WTC11 (cell line): Measurements from ENCODE around the gene ZNF782. TPM values are rescaled to one million over a fixed set of nuclear protein-coding genes. Genes with fewer than 3 reads are reported as not detected.
"Not testable (repeated sequence)": the region's sequence is repeated elsewhere in the genome, so short reads cannot be mapped to it uniquely, and the experiment has no call there.

ENCODE experiments used
- ATAC-seq: fragments of 200-7000 bp; cut with Tn5 transposase; 2 replicates; pipeline ENCODE4 v1.10.0; 2021; ENCODE audit warnings: mild to moderate bottlenecking, moderate library complexity
- CTCF ChIA-PET: fragments of 300-600 bp; sonication (Branson Sonifier 250); formaldehyde crosslinking; loops from one replicate; lab custom pipeline; 2021; ENCODE audit warnings: antibody characterized with exemption; lab: Charles Lee
- POLR2A ChIA-PET: fragments of 350-600 bp; sonication (Branson Sonifier 250); formaldehyde crosslinking; loops from one replicate; lab custom pipeline; 2021; ENCODE audit warnings: antibody characterized with exemption; lab: Charles Lee
- DNase-seq: peaks from one replicate; pipeline ENCODE4 v3.0.0; 2021; ENCODE audit warnings: low spot score
- H3K27ac Mint-ChIP-seq: 2 replicates; pipeline ENCODE4 v1.8.0; 2021; ENCODE audit warnings: mixed read lengths
- H3K27me3 Mint-ChIP-seq: 2 replicates; pipeline ENCODE4 v1.8.0; 2021; ENCODE audit warnings: low read depth, mild to moderate bottlenecking, moderate library complexity, mixed read lengths
- H3K36me3 Mint-ChIP-seq: 2 replicates; pipeline ENCODE4 v1.8.0; 2021; ENCODE audit warnings: mixed read lengths
- H3K4me1 Mint-ChIP-seq: 2 replicates; pipeline ENCODE4 v1.8.0; 2022; ENCODE audit warnings: mixed read lengths
- H3K4me3 Mint-ChIP-seq: 2 replicates; pipeline ENCODE4 v1.8.0; 2021; ENCODE audit warnings: mild to moderate bottlenecking, moderate library complexity, mixed read lengths
- H3K9me3 Mint-ChIP-seq: 2 replicates; pipeline ENCODE4 v1.8.0; 2021; ENCODE audit warnings: mixed read lengths
- ARID4B ChIP-seq: sonication (generic); formaldehyde crosslinking; IDR thresholded peaks from 2 replicates; pipeline ENCODE4 v1.8.0; 2023; ENCODE audit warnings: missing genetic modification reagents, mild to moderate bottlenecking, borderline replicate concordance
- ATF3 ChIP-seq: sonication (generic); formaldehyde crosslinking; conservative IDR thresholded peaks from 2 replicates; pipeline ENCODE4 v1.8.1; 2022; ENCODE audit warnings: mild to moderate bottlenecking, missing genetic modification reagents
- ERG ChIP-seq: fragments of 250-450 bp; sonication (Bioruptor Pico); IDR thresholded peaks from 2 replicates; pipeline ENCODE4 v1.8.0; 2021; ENCODE audit warnings: mild to moderate bottlenecking
- JUN ChIP-seq: sonication (generic); formaldehyde crosslinking; IDR thresholded peaks from 2 replicates; pipeline ENCODE4 v1.8.0; 2023; ENCODE audit warnings: mild to moderate bottlenecking, missing genetic modification reagents
- PREB ChIP-seq: sonication (generic); formaldehyde crosslinking; IDR thresholded peaks from 2 replicates; pipeline ENCODE4 v1.8.1; 2022; ENCODE audit warnings: mild to moderate bottlenecking, missing genetic modification reagents, moderate library complexity, borderline replicate concordance
- SMAD3 ChIP-seq: sonication (generic); formaldehyde crosslinking; IDR thresholded peaks from 2 replicates; pipeline ENCODE4 v1.8.0; 2022; ENCODE audit warnings: missing genetic modification reagents, mild to moderate bottlenecking, borderline replicate concordance
- SOX15 ChIP-seq: fragments of 250-450 bp; sonication (Bioruptor Pico); IDR thresholded peaks from 2 replicates; pipeline ENCODE4 v1.9.0; 2021; ENCODE audit warnings: mild to moderate bottlenecking
- TCF7 ChIP-seq: sonication (generic); formaldehyde crosslinking; IDR thresholded peaks from 2 replicates; pipeline ENCODE4 v1.8.0; 2022; ENCODE audit warnings: mild to moderate bottlenecking, low read depth, missing genetic modification reagents, moderate library complexity
- USF2 ChIP-seq: sonication (generic); formaldehyde crosslinking; IDR thresholded peaks from 2 replicates; pipeline ENCODE4 v1.8.1; 2023; ENCODE audit warnings: mild to moderate bottlenecking, missing genetic modification reagents, moderate library complexity
- ZBTB21 ChIP-seq: sonication (generic); formaldehyde crosslinking; IDR thresholded peaks from 2 replicates; pipeline ENCODE4 v1.8.1; 2023; ENCODE audit warnings: mild to moderate bottlenecking, missing genetic modification reagents, borderline replicate concordance
- ZMAT4 ChIP-seq: fragments of 250-450 bp; sonication (Bioruptor Pico); IDR thresholded peaks from 2 replicates; pipeline ENCODE4 v1.9.0; 2021; ENCODE audit warnings: mild to moderate bottlenecking
- ZNF232 ChIP-seq: sonication (generic); formaldehyde crosslinking; IDR thresholded peaks from 2 replicates; pipeline ENCODE4 v1.8.0; 2022; ENCODE audit warnings: mild to moderate bottlenecking, missing genetic modification reagents
- total RNA-seq: library from RNA; stranded (reverse); gene quantifications from 3 replicates; pipeline ENCODE4 v1.2.3, GENCODE V29; 2021

The ZNF782 gene
- total RNA-seq, 1 experiment from 2014 or later = 6.2 TPM

GRCh38 chr9:96865240-96865639 lies 10.9 kb upstream of the ZNF782 start:
- H3K27ac Mint-ChIP-seq, H3K4me1 Mint-ChIP-seq, DNase-seq, POLR2A ChIA-PET, ATAC-seq, H3K4me3 Mint-ChIP-seq, CTCF ChIA-PET: not testable (repeated sequence)
- Mint-ChIP-seq H3K36me3 (peaks cover 11% of the 10 kb centered on the region), H3K27me3 (peaks cover 28% of the 10 kb centered on the region), H3K9me3 (peaks cover 25% of the 10 kb centered on the region)

GRCh38 chr9:96859461-96860198 lies 5.3 kb upstream of the ZNF782 start:
- Mint-ChIP-seq H3K27ac (no peak overlapping the region), H3K4me1 (peaks cover 38% of the 10 kb centered on the region), H3K9me3 (peaks cover 5% of the 10 kb centered on the region; the same call in 1 of the 2 replicates), H3K4me3 (no peak overlapping the region), H3K36me3 (no peaks in the 10 kb centered on the region), H3K27me3 (peaks cover 4% of the 10 kb centered on the region; the same call in 1 of the 2 replicates)
- POLR2A ChIA-PET = no interaction called here
- DNase-seq (no peak), ATAC-seq (peak; percentile 19; the same call in 1 of the 2 replicates)
- CTCF ChIA-PET = interaction anchor here (0.7 to 2.4 kb wide), 4 partner anchors 16 to 527 kb away, joined by 3 to 21 read pairs (median 4); no protein-coding TSS in a partner anchor
- TF ChIP-seq ARID4B (CRISPR knock-in tag) (no peak), SMAD3 (CRISPR knock-in tag) (no peak), TCF7 (CRISPR knock-in tag) (no peak), USF2 (CRISPR knock-in tag) (no peak), SOX15 (CRISPR knock-in tag) (no peak), ZNF232 (CRISPR knock-in tag) (no peak), ZMAT4 (CRISPR knock-in tag) (no peak), JUN (CRISPR knock-in tag) (no peak), ERG (CRISPR knock-in tag) (no peak), ZBTB21 (CRISPR knock-in tag) (no peak), PREB (CRISPR knock-in tag) (no peak)

GRCh38 chr9:96858670-96859069 lies 4.4 kb upstream of the ZNF782 start:
- DNase-seq (no peak), ATAC-seq (no peak)
- ChIA-PET POLR2A (no interaction called here), CTCF (interaction anchor here (0.8 to 2.4 kb wide), 3 partner anchors 17 to 604 kb away, joined by 3 to 21 read pairs (median 4); no protein-coding TSS in a partner anchor)
- Mint-ChIP-seq H3K36me3 (no peaks in the 10 kb centered on the region), H3K4me3 (no peak overlapping the region), H3K9me3 (peaks cover 4% of the 10 kb centered on the region; the same call in 1 of the 2 replicates), H3K4me1 (peaks cover 38% of the 10 kb centered on the region)
- TF ChIP-seq JUN (CRISPR knock-in tag) (no peak), ATF3 (CRISPR knock-in tag) (no peak)
- TF ChIP-seq, all 79 proteins: peak for 0
- Mint-ChIP-seq H3K27ac (peak overlapping the region; percentile 85; the same call in 1 of the 2 replicates), H3K27me3 (peaks cover 4% of the 10 kb centered on the region; the same call in 1 of the 2 replicates)
